Panc1 (cell line): Measurements from ENCODE around the gene CNTRL. TPM values are rescaled to one million over a fixed set of nuclear protein-coding genes. Genes with fewer than 3 reads are reported as not detected.

Experiments used
- ATAC-seq: fragments of 200-7000 bp; cut with Tn5 transposase; 2 replicates; pipeline ENCODE4 v1.9.1; 2020; ENCODE audit warnings: mild to moderate bottlenecking, moderate library complexity
- BruUV-seq: library from RNA; stranded (reverse); fragments of 400-500 nt; replicated peaks from 2 replicates; lab custom pipeline; 2021; lab: Mats Ljungman, UMichigan
- CTCF ChIA-PET: fragments of 300-600 bp; sonication (Branson Sonifier 250); formaldehyde crosslinking; loops from one replicate; lab custom pipeline; 2022; ENCODE audit warnings: antibody characterized with exemption; lab: Charles Lee
- POLR2A ChIA-PET: fragments of 300-600 bp; sonication (Branson Sonifier 250); formaldehyde crosslinking; loops from one replicate; lab custom pipeline; 2022; ENCODE audit warnings: antibody characterized with exemption; lab: Charles Lee
- DNase-seq: peaks from one replicate; pipeline ENCODE4 v3.0.0-alpha.2; 2010; ENCODE audit warnings: low read depth, low spot score
- H3K27ac ChIP-seq: 2 replicates; pipeline ENCODE4 v1.5.1; 2011; ENCODE audit warnings: mild to moderate bottlenecking, low read length, inconsistent platforms
- H3K27me3 ChIP-seq: fragments of 200-500 bp; sonication (Bioruptor generic); 2 replicates; pipeline ENCODE4 v1.6.0; 2014; ENCODE audit warnings: low read length, inconsistent platforms; ENCODE audit not compliant: control insufficient read depth, insufficient read depth
- H3K36me3 ChIP-seq: fragments of 200-500 bp; sonication (Bioruptor generic); 2 replicates; pipeline ENCODE4 v1.5.1; 2014; ENCODE audit warnings: inconsistent platforms, mild to moderate bottlenecking, low read length, moderate library complexity; ENCODE audit not compliant: control insufficient read depth, insufficient read depth
- H3K4me1 ChIP-seq: 2 replicates; pipeline ENCODE4 v1.5.1; 2011; ENCODE audit warnings: inconsistent platforms, mild to moderate bottlenecking, low read length, moderate library complexity; ENCODE audit not compliant: control insufficient read depth, insufficient read depth
- H3K4me3 ChIP-seq, 2 experiments: 2 replicates each; pipeline ENCODE4 v1.5.1; 2011 to 2012; ENCODE audit warnings: low read depth in 2 of 2, low read length in 2 of 2, mild to moderate bottlenecking in 2 of 2, inconsistent platforms in 1 of 2, moderate library complexity in 1 of 2
- H3K9me3 ChIP-seq: fragments of 200-500 bp; sonication (Bioruptor generic); 2 replicates; pipeline ENCODE4 v1.5.1; 2014; ENCODE audit warnings: low read depth, mild to moderate bottlenecking, inconsistent platforms, low read length, moderate library complexity; ENCODE audit not compliant: control insufficient read depth, insufficient read depth
- POLR2AphosphoS5 ChIP-seq: IDR thresholded peaks from 2 replicates; pipeline ENCODE4 v1.6.1; 2012; ENCODE audit warnings: mild to moderate bottlenecking, low read depth, low read length, moderate library complexity
- SIN3A ChIP-seq: IDR thresholded peaks from 2 replicates; pipeline ENCODE4 v1.6.1; 2012; ENCODE audit warnings: low read depth, mild to moderate bottlenecking, low read length, moderate library complexity, borderline replicate concordance; ENCODE audit not compliant: insufficient read depth
- TCF7L2 ChIP-seq: IDR thresholded peaks from 2 replicates; pipeline ENCODE4 v1.6.1; 2011; ENCODE audit warnings: mild to moderate bottlenecking, low read depth, low read length, inconsistent platforms
- in situ Hi-C: cut with HindIII; loops from 2 replicates; pipeline ENCODE4 v1.10.0; 2016; ENCODE audit warnings: low sequenced_read_pairs, low pct_unique_long_range_greater_than_20kb
- intact Hi-C: fragments of 100-400 bp; cut with micrococcal nuclease; formaldehyde crosslinking; loops from one replicate; pipeline ENCODE4 v1.10.0; 2022; ENCODE audit not compliant: unreplicated experiment
- total RNA-seq: library from RNA; stranded (reverse); gene quantifications from one replicate; pipeline ENCODE4 v1.2.1, GENCODE V29; 2021; ENCODE audit not compliant: unreplicated experiment
- TF ChIP-seq, protein P1 (sequence below): fragments of 450-650 bp; IDR thresholded peaks from 2 replicates; pipeline ENCODE4 v1.5.1; 2017; ENCODE audit warnings: mild to moderate bottlenecking
- TF ChIP-seq, protein P2 (sequence below), 2 experiments: IDR thresholded peaks; 2 replicates each; pipeline ENCODE4 v1.6.1; 2011 to 2012; ENCODE audit warnings: low read depth in 2 of 2, control low read depth in 1 of 2, low read length in 1 of 2, mild to moderate bottlenecking in 1 of 2, moderate library complexity in 1 of 2; ENCODE audit not compliant: insufficient read depth in 1 of 2

Gene CNTRL
- total RNA-seq, 1 experiment from 2014 or later: 11.5 TPM

DNA sequence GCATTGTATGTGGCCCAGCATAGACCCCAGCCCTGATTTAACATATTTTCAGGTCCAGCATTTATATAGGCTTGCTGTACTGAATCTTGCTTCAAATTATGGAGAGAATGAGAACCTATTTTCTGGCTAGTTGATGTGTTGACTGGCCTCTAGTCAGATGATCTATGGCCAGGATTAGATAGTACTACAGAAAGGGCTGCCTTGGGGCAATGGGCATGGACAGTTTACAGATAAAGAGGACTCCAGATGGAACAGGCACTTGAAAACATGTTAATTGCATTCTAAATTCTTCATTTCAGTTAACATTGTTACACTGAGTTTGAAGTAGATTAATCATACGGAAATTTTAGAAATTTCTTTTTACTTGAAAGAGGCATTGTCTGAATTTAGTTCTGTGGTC lies 65.4 kb downstream of the CNTRL start:
- ATAC-seq: no peak
- intact Hi-C loops (no loop called here), in situ Hi-C loops (no loop called here)
- H3K4me1 ChIP-seq: no peaks in the 10 kb centered on the region
- no peak for DNase-seq
- no peaks in the 10 kb centered on the region for H3K9me3 ChIP-seq
- BruUV-seq: no TSS peak
- H3K36me3 ChIP-seq: peaks cover 5% of the 10 kb centered on the region
- TF ChIP-seq SIN3A (no peak), TCF7L2 (no peak), POLR2AphosphoS5 (no peak)
- TF ChIP-seq, protein P1, sequence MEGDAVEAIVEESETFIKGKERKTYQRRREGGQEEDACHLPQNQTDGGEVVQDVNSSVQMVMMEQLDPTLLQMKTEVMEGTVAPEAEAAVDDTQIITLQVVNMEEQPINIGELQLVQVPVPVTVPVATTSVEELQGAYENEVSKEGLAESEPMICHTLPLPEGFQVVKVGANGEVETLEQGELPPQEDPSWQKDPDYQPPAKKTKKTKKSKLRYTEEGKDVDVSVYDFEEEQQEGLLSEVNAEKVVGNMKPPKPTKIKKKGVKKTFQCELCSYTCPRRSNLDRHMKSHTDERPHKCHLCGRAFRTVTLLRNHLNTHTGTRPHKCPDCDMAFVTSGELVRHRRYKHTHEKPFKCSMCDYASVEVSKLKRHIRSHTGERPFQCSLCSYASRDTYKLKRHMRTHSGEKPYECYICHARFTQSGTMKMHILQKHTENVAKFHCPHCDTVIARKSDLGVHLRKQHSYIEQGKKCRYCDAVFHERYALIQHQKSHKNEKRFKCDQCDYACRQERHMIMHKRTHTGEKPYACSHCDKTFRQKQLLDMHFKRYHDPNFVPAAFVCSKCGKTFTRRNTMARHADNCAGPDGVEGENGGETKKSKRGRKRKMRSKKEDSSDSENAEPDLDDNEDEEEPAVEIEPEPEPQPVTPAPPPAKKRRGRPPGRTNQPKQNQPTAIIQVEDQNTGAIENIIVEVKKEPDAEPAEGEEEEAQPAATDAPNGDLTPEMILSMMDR: no peak
- TF ChIP-seq, protein P2, sequence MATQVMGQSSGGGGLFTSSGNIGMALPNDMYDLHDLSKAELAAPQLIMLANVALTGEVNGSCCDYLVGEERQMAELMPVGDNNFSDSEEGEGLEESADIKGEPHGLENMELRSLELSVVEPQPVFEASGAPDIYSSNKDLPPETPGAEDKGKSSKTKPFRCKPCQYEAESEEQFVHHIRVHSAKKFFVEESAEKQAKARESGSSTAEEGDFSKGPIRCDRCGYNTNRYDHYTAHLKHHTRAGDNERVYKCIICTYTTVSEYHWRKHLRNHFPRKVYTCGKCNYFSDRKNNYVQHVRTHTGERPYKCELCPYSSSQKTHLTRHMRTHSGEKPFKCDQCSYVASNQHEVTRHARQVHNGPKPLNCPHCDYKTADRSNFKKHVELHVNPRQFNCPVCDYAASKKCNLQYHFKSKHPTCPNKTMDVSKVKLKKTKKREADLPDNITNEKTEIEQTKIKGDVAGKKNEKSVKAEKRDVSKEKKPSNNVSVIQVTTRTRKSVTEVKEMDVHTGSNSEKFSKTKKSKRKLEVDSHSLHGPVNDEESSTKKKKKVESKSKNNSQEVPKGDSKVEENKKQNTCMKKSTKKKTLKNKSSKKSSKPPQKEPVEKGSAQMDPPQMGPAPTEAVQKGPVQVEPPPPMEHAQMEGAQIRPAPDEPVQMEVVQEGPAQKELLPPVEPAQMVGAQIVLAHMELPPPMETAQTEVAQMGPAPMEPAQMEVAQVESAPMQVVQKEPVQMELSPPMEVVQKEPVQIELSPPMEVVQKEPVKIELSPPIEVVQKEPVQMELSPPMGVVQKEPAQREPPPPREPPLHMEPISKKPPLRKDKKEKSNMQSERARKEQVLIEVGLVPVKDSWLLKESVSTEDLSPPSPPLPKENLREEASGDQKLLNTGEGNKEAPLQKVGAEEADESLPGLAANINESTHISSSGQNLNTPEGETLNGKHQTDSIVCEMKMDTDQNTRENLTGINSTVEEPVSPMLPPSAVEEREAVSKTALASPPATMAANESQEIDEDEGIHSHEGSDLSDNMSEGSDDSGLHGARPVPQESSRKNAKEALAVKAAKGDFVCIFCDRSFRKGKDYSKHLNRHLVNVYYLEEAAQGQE (IDR thresholded peaks at IDR 0.05; ENCODE audit: insufficient read depth in 1 of 2, low read depth in 2 of 2, low read length in 1 of 2): no peak
- H3K4me3 ChIP-seq: no peak overlapping the region
- H3K27me3 ChIP-seq: no peaks in the 10 kb centered on the region
- ChIA-PET POLR2A (no interaction called here), CTCF (no interaction called here)
- H3K27ac ChIP-seq: no peak overlapping the region

DNA sequence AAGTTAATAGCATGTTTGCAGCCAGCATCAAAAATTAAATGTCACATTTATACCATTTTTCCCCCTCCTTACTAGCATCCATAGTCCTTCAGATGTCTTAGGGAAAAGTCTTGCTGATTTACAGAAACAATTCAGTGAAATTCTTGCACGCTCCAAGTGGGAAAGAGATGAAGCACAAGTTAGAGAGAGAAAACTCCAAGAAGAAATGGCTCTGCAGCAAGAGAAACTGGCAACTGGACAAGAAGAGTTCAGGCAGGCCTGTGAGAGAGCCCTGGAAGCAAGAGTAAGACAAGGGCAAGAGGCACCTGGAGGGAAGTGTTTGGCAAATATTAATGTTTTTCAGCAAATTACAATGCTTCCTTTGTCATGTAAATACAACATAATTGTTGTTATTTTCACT lies 66.6 kb downstream of the CNTRL start:
- Histone ChIP-seq H3K4me3 (no peak overlapping the region), H3K36me3 (peaks cover 5% of the 10 kb centered on the region), H3K27me3 (no peaks in the 10 kb centered on the region), H3K4me1 (no peaks in the 10 kb centered on the region), H3K9me3 (no peaks in the 10 kb centered on the region), H3K27ac (no peak overlapping the region)
- in situ Hi-C loops: no loop called here
- BruUV-seq: no TSS peak
- POLR2A ChIA-PET: no interaction called here
- TF ChIP-seq SIN3A: no peak
- no peak for TF ChIP-seq TCF7L2
- TF ChIP-seq POLR2AphosphoS5: no peak
- TF ChIP-seq, protein P1: no peak
- TF ChIP-seq, protein P2 (IDR thresholded peaks at IDR 0.05; ENCODE audit: insufficient read depth in 1 of 2, low read depth in 2 of 2, low read length in 1 of 2): no peak
- CTCF ChIA-PET: no interaction called here
- DNase-seq (no peak), ATAC-seq (no peak)
- intact Hi-C loops: no loop called here
